MV-4-11 (cell line): Measurements from ENCODE around the gene ST13.
"Not testable (repeated sequence)": the region's sequence is repeated elsewhere in the genome, so short reads cannot be mapped to it uniquely, and the experiment has no call there.

Source experiments
- DNase-seq: peaks from one replicate; lab custom pipeline; 2025; lab: John Stamatoyannopoulos, UW

Gene ST13

GRCh38 chr22:40782521-40782920, 73.9 kb downstream of the ST13 start:
- no peak for DNase-seq

GRCh38 chr22:40781749-40782148, 74.7 kb downstream of the ST13 start:
- not testable (repeated sequence) for DNase-seq
